Type B pancreatic cell (in vitro differentiated cells): Measurements from ENCODE around the gene CD3D. TPM values are rescaled to one million over a fixed set of nuclear protein-coding genes. Genes with fewer than 3 reads are reported as not detected.
"Not testable (repeated sequence)": the region's sequence is repeated elsewhere in the genome, so short reads cannot be mapped to it uniquely, and the experiment has no call there.

Experiments
- DNase-seq: peaks from one replicate; pipeline ENCODE4 v3.0.0; 2021; ENCODE audit warnings: mixed read lengths; ENCODE audit not compliant: unreplicated experiment; ENCODE audit errors: extremely low spot score
- H3K27ac Mint-ChIP-seq: 2 replicates; pipeline ENCODE4 v1.8.0; 2021; ENCODE audit warnings: mild to moderate bottlenecking, mixed read lengths
- H3K27me3 Mint-ChIP-seq: 2 replicates; pipeline ENCODE4 v1.8.0; 2021; ENCODE audit warnings: mixed read lengths
- H3K36me3 Mint-ChIP-seq: 2 replicates; pipeline ENCODE4 v1.8.0; 2021; ENCODE audit warnings: mixed read lengths
- H3K4me1 Mint-ChIP-seq: one replicate; pipeline ENCODE4 v1.8.0; 2021; ENCODE audit warnings: mixed read lengths; ENCODE audit not compliant: unreplicated experiment
- H3K4me3 Mint-ChIP-seq: 2 replicates; pipeline ENCODE4 v1.8.0; 2021; ENCODE audit warnings: mild to moderate bottlenecking, mixed read lengths
- H3K9me3 Mint-ChIP-seq: 2 replicates; pipeline ENCODE4 v1.8.0; 2021; ENCODE audit warnings: mixed read lengths
- total RNA-seq: library from RNA; stranded (reverse); gene quantifications from 2 replicates; pipeline ENCODE4 v1.2.1, GENCODE V29; 2021; ENCODE audit warnings: low replicate concordance
- TF ChIP-seq, protein P1 (sequence below): fragments of 200-600 bp; sonication (generic); conservative IDR thresholded peaks from 2 replicates; pipeline ENCODE4 v1.5.0; 2021; ENCODE audit warnings: antibody characterized with exemption, mild to moderate bottlenecking

Gene CD3D
- total RNA-seq, 1 donor from 2014 or later, result not detected

GRCh38 chr11:118310781-118311485 is 31.6 kb downstream of the CD3D start:
- peaks cover 12% of the 10 kb centered on the region for H3K4me1 Mint-ChIP-seq

GRCh38 chr11:118310271-118310670 is 32.2 kb downstream of the CD3D start:
- Mint-ChIP-seq H3K4me1 (peaks cover 6% of the 10 kb centered on the region), H3K4me3 (no peak overlapping the region), H3K27me3 (peaks cover 24% of the 10 kb centered on the region), H3K9me3 (no peaks in the 10 kb centered on the region), H3K27ac (no peak overlapping the region), H3K36me3 (no peaks in the 10 kb centered on the region)
- DNase-seq, result no peak
- TF ChIP-seq, protein P1, sequence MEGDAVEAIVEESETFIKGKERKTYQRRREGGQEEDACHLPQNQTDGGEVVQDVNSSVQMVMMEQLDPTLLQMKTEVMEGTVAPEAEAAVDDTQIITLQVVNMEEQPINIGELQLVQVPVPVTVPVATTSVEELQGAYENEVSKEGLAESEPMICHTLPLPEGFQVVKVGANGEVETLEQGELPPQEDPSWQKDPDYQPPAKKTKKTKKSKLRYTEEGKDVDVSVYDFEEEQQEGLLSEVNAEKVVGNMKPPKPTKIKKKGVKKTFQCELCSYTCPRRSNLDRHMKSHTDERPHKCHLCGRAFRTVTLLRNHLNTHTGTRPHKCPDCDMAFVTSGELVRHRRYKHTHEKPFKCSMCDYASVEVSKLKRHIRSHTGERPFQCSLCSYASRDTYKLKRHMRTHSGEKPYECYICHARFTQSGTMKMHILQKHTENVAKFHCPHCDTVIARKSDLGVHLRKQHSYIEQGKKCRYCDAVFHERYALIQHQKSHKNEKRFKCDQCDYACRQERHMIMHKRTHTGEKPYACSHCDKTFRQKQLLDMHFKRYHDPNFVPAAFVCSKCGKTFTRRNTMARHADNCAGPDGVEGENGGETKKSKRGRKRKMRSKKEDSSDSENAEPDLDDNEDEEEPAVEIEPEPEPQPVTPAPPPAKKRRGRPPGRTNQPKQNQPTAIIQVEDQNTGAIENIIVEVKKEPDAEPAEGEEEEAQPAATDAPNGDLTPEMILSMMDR, result no peak

More at GRCh38 chr11:118310781-118311485, 31.6 kb downstream of the CD3D start:
- Mint-ChIP-seq H3K4me3 (no peak overlapping the region), H3K27me3 (peaks cover 30% of the 10 kb centered on the region), H3K9me3 (no peaks in the 10 kb centered on the region), H3K36me3 (no peaks in the 10 kb centered on the region), H3K27ac (no peak overlapping the region)
- TF ChIP-seq, protein P1, result no peak
- DNase-seq, result no peak

- peaks cover 17% of the 10 kb centered on the region for H3K27me3 Mint-ChIP-seq
- DNase-seq, H3K36me3 Mint-ChIP-seq, H3K4me1 Mint-ChIP-seq, H3K27ac Mint-ChIP-seq, H3K9me3 Mint-ChIP-seq, H3K4me3 Mint-ChIP-seq: not testable (repeated sequence)
These were observed 33.4 kb downstream of the CD3D start for GRCh38 chr11:118308995-118309528.

DNA sequence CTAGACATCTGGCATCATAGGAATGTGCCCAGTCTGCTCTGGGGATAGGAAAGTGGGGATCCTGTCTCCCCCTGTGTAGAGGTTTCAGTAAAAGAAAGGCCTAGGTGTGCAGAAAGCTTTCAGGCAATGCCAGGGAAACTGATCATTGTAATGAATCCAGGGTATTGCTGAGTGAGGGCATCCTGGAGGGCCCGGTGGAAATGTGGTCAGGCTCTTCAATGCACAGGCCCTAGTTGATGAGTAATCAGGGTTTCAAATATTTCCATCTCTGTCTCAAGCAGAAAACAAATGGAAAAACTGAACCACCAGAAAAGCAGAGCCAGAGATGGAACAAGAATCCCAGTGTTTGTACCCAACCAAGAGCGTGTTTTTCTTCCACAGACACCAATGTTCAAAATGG is 35.9 kb downstream of the CD3D start:
- no peaks in the 10 kb centered on the region for H3K4me1 Mint-ChIP-seq
- H3K4me3 Mint-ChIP-seq, result no peak overlapping the region
- DNase-seq, result no peak
- H3K36me3 Mint-ChIP-seq, result no peaks in the 10 kb centered on the region
- H3K27me3 Mint-ChIP-seq, result peaks cover 21% of the 10 kb centered on the region
- no peaks in the 10 kb centered on the region for H3K9me3 Mint-ChIP-seq
- no peak overlapping the region for H3K27ac Mint-ChIP-seq
- TF ChIP-seq, protein P1, result no peak

DNA sequence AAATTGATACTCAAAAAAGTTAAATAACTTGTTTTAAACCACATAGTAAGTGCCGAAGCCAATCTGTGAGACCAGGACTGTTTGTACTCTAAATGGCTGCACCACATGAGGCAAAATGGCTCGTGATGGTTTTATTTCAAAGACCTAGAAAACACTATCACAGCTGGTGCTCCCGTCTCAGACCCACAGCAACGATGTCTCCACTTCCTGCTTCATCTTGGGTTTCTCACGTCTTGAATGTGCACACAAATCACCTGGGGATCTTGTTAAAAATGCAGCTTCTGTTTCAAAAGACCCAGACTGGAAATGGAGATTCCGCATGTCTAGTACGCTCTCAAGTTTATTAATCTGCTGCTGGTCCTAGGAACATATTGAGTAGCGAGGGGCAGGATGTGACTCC is 36.8 kb downstream of the CD3D start:
- no peak for DNase-seq
- Mint-ChIP-seq H3K9me3 (no peaks in the 10 kb centered on the region), H3K36me3 (no peaks in the 10 kb centered on the region), H3K27ac (no peak overlapping the region), H3K4me1 (no peaks in the 10 kb centered on the region), H3K27me3 (peaks cover 29% of the 10 kb centered on the region), H3K4me3 (no peak overlapping the region)
- TF ChIP-seq, protein P1, result no peak

- Mint-ChIP-seq H3K27ac (no peak within 1 kb of the TSS), H3K36me3 (no peaks in the 10 kb centered on the region), H3K9me3 (no peaks in the 10 kb centered on the region), H3K4me3 (no peak within 1 kb of the TSS), H3K4me1 (no peaks in the 10 kb centered on the region), H3K27me3 (peaks cover 36% of the 10 kb centered on the region)
- TF ChIP-seq, protein P1, result no peak
- no peak for DNase-seq
These were observed 37.8 kb downstream of the CD3D start, which contains the start of gene CD3E for GRCh38 chr11:118304568-118305248. Gene CD3E (plus strand): TSS chr11:118304730. CDS start chr11:118304953, 223 bp downstream.
